Astrocyte of the spinal cord (primary cell): ENCODE data around the gene CDK11B.
"Not testable (repeated sequence)": the region's sequence is repeated elsewhere in the genome, so short reads cannot be mapped to it uniquely, and the experiment has no call there.

Experiments
- DNase-seq: peaks from one replicate; pipeline ENCODE4 v3.0.0; 2011; ENCODE audit warnings: low read depth, low spot score
- H3K4me3 ChIP-seq: 2 replicates; pipeline ENCODE4 v1.5.1; 2011; ENCODE audit warnings: low read depth, mild to moderate bottlenecking, low read length, moderate library complexity
- in situ Hi-C: cut with HindIII; loops from 2 replicates; pipeline ENCODE4 v1.10.0; 2017; ENCODE audit warnings: low sequenced_read_pairs
- TF ChIP-seq, protein P1 (sequence below): IDR thresholded peaks from 2 replicates; pipeline ENCODE4 v1.5.1; 2012; ENCODE audit warnings: low read depth, mild to moderate bottlenecking, low read length, inconsistent platforms

Gene CDK11B

GRCh38 chr1:1692714-1693647 is 34.2 kb upstream of the CDK11B start, which contains the start of gene SLC35E2B:
SLC35E2B (minus strand) TSS chr1:1692795; CDS start chr1:1676699, 16,096 bp downstream.
- in situ Hi-C loops = not testable (repeated sequence)
- peak; percentile 95 for DNase-seq
- H3K4me3 ChIP-seq = peak within 1 kb of the TSS; percentile 59

- in situ Hi-C loops = not testable (repeated sequence)
- peak overlapping the region; percentile 59 for H3K4me3 ChIP-seq
- DNase-seq = peak; percentile 73
Observed at GRCh38 chr1:1692324-1692713, 33.5 kb upstream of the CDK11B start.

DNA sequence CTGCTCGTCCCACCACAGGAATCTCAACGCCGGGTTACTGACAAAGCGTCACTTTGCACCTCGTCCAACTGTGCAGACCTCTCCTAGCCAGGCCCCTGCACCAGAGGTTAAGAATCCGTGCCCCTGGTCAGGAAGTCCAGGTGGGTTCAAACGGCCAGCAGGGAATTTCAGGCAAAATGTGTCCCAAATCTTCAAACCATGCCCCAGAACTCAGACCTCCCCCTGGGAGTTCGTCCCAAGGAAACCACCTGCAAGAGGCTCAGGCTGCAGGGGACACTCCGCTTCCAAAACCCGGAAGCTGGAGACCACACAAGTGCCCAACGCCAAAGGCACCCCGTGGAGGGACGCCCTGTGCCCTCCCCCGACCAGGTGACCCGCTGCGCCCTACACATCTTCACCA is 32.6 kb upstream of the CDK11B start:
- DNase-seq, in situ Hi-C loops: not testable (repeated sequence)
- peak overlapping the region; percentile 37 for H3K4me3 ChIP-seq

DNA sequence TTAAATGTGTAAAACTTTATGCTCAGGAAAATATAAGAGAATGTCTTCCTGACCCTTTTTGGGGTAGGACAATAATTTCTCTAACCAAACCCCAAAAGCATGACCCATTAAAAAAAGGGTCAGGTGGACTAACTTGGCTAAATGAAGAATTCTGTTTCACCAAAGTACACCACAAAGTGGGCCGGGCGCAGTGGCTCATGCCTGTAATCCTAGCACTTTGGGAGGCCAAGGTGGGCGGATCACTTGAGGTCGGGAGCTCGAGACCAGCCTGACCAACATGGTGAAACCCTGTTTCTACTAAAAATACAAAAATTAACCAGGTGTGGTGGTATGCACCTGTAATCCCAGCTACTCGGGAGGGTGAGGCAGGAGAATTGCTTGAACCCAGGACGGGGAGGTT is 30.7 kb upstream of the CDK11B start:
- DNase-seq, H3K4me3 ChIP-seq, in situ Hi-C loops: not testable (repeated sequence)

- in situ Hi-C loops = no loop called here
- TF ChIP-seq, protein P1, sequence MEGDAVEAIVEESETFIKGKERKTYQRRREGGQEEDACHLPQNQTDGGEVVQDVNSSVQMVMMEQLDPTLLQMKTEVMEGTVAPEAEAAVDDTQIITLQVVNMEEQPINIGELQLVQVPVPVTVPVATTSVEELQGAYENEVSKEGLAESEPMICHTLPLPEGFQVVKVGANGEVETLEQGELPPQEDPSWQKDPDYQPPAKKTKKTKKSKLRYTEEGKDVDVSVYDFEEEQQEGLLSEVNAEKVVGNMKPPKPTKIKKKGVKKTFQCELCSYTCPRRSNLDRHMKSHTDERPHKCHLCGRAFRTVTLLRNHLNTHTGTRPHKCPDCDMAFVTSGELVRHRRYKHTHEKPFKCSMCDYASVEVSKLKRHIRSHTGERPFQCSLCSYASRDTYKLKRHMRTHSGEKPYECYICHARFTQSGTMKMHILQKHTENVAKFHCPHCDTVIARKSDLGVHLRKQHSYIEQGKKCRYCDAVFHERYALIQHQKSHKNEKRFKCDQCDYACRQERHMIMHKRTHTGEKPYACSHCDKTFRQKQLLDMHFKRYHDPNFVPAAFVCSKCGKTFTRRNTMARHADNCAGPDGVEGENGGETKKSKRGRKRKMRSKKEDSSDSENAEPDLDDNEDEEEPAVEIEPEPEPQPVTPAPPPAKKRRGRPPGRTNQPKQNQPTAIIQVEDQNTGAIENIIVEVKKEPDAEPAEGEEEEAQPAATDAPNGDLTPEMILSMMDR = no peak
- DNase-seq = no peak
- H3K4me3 ChIP-seq = no peak overlapping the region
Observed at GRCh38 chr1:1687846-1688245, 29.0 kb upstream of the CDK11B start.

DNA sequence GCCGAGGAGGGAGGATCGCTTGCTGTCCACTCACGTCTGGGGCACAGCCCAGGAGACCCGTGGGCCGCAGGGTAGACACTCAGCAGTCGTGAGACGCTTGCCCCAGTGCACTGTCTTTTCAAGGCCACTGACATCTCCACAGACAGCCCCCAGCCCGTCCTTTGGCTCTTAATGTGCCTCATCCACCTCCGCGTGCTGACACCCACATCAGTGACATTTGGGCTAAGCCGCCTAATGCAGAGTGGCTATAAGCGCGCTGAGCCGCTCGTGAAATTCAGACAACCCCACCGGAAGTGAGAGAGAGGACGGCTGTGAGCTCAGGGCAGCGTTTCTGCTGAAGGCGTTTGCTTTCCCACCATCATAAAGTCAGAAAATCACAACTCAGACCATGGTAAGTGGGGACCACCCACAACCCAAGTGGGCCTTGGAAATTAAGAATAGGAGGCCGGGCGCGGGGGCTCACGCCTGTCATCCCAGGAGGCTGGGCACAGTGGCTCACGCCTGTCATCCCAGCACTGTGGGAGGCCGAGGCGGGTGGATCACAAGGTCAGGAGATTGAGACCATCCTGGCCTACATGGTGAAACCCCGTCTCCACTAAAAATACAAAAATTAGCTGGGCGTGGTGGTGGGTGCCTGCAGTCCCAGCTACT is 25.4 kb upstream of the CDK11B start:
- in situ Hi-C loops = no loop called here
- TF ChIP-seq, protein P1 = no peak
- DNase-seq = no peak
- H3K4me3 ChIP-seq = no peak overlapping the region

DNA sequence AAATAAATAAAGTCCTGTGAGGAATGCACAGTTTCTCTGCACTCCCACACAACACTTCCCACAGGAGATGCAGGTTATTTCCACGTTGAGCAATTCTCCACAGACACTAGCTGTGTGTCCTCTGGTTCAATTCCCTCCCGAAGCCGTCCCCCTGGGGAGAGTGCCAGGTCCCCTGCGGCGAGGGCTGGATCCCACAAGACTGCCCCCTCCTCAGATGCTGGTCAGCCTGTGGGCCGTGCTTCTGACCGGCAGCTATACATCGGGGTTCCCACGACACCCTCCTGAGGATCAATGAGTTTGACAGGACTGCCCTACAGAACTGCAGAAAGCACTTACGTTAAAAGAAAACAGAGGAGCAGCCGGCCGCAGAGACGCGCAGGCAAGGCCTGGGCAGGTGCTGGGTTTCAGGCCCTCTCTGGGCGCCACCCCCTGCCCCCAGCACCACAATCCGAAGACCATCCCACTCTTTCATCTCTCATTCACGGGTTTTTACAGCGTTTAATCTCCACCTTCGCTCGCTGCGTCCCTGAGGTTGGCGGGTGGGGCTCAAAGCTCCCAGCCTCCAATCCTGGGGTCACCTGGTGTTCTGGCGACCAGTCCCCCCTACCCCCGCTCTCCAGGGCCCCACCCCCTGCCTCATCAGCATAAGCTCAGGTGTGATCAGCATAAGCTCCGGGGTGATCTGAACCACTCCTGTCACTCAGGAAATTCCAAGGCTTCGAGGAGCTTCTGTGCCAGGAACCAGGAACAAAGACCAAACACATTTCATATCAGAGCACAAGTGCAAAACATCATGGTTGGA is 24.5 kb upstream of the CDK11B start:
- in situ Hi-C loops = no loop called here
- no peak overlapping the region for H3K4me3 ChIP-seq
- TF ChIP-seq, protein P1 = no peak
- DNase-seq = no peak

DNA sequence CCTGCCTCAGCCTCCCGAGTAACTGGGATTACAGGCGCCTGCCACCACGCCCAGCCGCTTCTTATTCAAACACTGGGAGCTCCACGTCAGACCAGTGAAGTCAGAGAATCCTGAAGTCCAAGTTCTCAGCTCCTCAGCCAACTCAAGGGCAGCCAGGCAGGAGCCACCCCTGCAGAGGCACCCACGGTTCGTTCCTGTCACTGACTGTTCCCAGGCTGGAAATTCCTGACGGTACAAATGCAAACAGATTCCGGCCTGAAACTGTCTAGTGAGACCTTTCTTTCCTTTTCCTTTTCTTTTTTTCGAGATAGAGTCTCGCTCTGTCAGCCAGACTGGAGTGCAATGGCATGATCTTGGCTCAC is 22.1 kb upstream of the CDK11B start:
- TF ChIP-seq, protein P1 = no peak
- no peak overlapping the region for H3K4me3 ChIP-seq
- peak; percentile 20 for DNase-seq
- in situ Hi-C loops = no loop called here
